HFFc6 (cell line): ENCODE measurements around the gene CRYBG1. TPM values are rescaled to one million over a fixed set of nuclear protein-coding genes. Genes with fewer than 3 reads are reported as not detected.

ENCODE experiments used
- DNase-seq: peaks from one replicate; pipeline ENCODE4 v3.0.0-alpha.2; 2018
- H3K27ac Mint-ChIP-seq: 2 replicates; pipeline ENCODE4 v1.8.0; 2020; ENCODE audit warnings: mild to moderate bottlenecking, mixed read lengths
- H3K27me3 Mint-ChIP-seq: 2 replicates; pipeline ENCODE4 v1.8.0; 2021; ENCODE audit warnings: mild to moderate bottlenecking, moderate library complexity, mixed read lengths; ENCODE audit not compliant: insufficient read depth
- H3K36me3 Mint-ChIP-seq: 2 replicates; pipeline ENCODE4 v1.8.0; 2021; ENCODE audit warnings: low read depth, mixed read lengths
- H3K4me1 Mint-ChIP-seq: 2 replicates; pipeline ENCODE4 v1.8.0; 2020; ENCODE audit warnings: low read depth, mixed read lengths
- H3K4me3 Mint-ChIP-seq: 2 replicates; pipeline ENCODE4 v1.8.0; 2020; ENCODE audit warnings: mild to moderate bottlenecking, moderate library complexity, mixed read lengths
- H3K9me3 Mint-ChIP-seq: 2 replicates; pipeline ENCODE4 v1.8.0; 2020; ENCODE audit warnings: mild to moderate bottlenecking, mixed read lengths
- long read RNA-seq: library from polyadenylated mRNA; unstranded; transcript quantifications from one replicate; pipeline ENCODE4 v2.0.0, GENCODE V29; 2019
- total RNA-seq, 6 experiments: library from RNA; stranded (reverse); fragmentation: NEBNext Ultra II Directional; extraction: Animal tissue kit (Norgen Biotek cat#: 25700); gene quantifications; 2 replicates in 1 of 6; 3 replicates in 5 of 6; pipeline ENCODE4 v1.2.3, GENCODE V29; 2021
- TF ChIP-seq, protein P1 (sequence below): fragments of 200-600 bp; sonication (generic); IDR thresholded peaks from 2 replicates; pipeline ENCODE4 v1.5.0; 2021; ENCODE audit warnings: antibody characterized with exemption, mild to moderate bottlenecking

Gene CRYBG1, protein sequence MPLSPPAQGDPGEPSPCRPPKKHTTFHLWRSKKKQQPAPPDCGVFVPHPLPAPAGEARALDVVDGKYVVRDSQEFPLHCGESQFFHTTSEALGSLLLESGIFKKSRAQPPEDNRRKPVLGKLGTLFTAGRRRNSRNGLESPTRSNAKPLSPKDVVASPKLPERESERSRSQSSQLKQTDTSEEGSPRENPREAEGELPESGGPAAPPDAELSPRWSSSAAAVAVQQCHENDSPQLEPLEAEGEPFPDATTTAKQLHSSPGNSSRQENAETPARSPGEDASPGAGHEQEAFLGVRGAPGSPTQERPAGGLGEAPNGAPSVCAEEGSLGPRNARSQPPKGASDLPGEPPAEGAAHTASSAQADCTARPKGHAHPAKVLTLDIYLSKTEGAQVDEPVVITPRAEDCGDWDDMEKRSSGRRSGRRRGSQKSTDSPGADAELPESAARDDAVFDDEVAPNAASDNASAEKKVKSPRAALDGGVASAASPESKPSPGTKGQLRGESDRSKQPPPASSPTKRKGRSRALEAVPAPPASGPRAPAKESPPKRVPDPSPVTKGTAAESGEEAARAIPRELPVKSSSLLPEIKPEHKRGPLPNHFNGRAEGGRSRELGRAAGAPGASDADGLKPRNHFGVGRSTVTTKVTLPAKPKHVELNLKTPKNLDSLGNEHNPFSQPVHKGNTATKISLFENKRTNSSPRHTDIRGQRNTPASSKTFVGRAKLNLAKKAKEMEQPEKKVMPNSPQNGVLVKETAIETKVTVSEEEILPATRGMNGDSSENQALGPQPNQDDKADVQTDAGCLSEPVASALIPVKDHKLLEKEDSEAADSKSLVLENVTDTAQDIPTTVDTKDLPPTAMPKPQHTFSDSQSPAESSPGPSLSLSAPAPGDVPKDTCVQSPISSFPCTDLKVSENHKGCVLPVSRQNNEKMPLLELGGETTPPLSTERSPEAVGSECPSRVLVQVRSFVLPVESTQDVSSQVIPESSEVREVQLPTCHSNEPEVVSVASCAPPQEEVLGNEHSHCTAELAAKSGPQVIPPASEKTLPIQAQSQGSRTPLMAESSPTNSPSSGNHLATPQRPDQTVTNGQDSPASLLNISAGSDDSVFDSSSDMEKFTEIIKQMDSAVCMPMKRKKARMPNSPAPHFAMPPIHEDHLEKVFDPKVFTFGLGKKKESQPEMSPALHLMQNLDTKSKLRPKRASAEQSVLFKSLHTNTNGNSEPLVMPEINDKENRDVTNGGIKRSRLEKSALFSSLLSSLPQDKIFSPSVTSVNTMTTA (N-terminal part only)
- 10 to 100 TPM in 2 of 6 experiments, 1 to 10 TPM in 4; 8.2 to 10.9 (median 9.8) TPM for total RNA-seq
- long read RNA-seq, partial matches to known transcripts = 6 of 6 reads
- long read RNA-seq, other reads (novel, unspliced or antisense) = 0 of 6 reads

DNA sequence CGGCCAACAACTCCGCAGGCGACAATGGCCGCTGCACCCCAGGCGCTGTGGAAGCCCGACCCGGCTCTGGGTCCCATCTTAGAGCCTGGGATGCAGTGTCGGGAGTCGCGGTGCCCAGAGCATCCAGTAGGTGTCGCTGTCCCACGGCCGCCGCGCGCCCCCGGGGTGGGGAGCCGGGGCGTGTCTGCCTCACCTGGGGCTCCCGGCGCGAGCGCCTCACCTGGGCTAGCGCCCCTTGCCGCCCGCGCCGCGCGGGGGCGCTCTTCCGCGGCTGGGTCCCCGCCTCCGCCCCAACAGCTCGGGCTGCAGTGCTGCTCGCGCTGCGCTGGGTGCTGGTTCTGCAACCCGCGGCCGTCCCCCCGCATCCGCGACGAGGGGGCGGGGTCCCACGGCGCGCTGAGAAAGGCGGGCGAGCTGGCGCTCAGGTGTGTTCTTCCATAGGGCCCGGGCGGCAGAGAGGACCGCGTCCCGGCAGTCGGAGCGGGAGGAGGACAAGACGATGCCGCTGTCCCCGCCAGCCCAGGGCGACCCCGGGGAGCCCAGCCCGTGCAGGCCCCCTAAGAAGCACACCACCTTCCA lies at the start of gene CRYBG1:
Gene CRYBG1, plus strand, starts transcription at position 308 of the 579 bp plus-strand sequence. Its CDS starts 192 bp downstream, at position 500.
- H3K4me1 Mint-ChIP-seq = peaks cover 12% of the 10 kb centered on the region
- DNase-seq = no peak
- TF ChIP-seq, protein P1, sequence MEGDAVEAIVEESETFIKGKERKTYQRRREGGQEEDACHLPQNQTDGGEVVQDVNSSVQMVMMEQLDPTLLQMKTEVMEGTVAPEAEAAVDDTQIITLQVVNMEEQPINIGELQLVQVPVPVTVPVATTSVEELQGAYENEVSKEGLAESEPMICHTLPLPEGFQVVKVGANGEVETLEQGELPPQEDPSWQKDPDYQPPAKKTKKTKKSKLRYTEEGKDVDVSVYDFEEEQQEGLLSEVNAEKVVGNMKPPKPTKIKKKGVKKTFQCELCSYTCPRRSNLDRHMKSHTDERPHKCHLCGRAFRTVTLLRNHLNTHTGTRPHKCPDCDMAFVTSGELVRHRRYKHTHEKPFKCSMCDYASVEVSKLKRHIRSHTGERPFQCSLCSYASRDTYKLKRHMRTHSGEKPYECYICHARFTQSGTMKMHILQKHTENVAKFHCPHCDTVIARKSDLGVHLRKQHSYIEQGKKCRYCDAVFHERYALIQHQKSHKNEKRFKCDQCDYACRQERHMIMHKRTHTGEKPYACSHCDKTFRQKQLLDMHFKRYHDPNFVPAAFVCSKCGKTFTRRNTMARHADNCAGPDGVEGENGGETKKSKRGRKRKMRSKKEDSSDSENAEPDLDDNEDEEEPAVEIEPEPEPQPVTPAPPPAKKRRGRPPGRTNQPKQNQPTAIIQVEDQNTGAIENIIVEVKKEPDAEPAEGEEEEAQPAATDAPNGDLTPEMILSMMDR = peak; percentile 97
- H3K4me3 Mint-ChIP-seq = peak within 1 kb of the TSS; percentile 58; the same call in 1 of the 2 replicates
- no peaks in the 10 kb centered on the region for H3K36me3 Mint-ChIP-seq
- peaks cover 34% of the 10 kb centered on the region for H3K27me3 Mint-ChIP-seq
- no peaks in the 10 kb centered on the region for H3K9me3 Mint-ChIP-seq
- H3K27ac Mint-ChIP-seq = no peak within 1 kb of the TSS

DNA sequence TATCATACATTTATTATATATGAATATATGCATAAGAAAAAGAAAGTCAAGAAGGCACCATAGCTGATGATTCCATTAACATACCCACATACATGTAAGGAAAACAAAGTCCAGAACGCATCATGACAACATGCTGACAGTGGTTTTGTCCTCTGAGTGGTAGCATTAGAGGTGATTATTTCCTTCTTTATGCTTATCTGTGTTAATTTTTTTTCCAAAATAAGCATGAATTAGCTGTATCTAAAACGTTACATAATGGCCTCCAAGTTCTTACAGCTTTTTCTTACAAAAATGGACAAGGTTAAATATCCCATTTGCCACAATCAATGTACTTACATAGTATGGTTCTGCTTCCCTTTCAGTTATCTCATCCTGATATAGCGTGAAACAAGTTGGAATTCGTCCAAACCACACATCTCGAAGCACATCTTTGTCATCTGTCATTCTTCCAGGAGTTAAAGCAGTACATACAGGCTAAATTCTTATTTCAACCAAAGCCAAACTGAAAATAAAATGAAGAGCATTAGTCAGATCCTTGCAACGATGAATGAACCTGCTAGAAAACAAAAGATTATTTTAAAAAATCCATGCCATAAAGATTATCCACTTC lies 44.6 kb upstream of the CRYBG1 start:
- H3K27me3 Mint-ChIP-seq = no peaks in the 10 kb centered on the region
- TF ChIP-seq, protein P1 = no peak

DNA sequence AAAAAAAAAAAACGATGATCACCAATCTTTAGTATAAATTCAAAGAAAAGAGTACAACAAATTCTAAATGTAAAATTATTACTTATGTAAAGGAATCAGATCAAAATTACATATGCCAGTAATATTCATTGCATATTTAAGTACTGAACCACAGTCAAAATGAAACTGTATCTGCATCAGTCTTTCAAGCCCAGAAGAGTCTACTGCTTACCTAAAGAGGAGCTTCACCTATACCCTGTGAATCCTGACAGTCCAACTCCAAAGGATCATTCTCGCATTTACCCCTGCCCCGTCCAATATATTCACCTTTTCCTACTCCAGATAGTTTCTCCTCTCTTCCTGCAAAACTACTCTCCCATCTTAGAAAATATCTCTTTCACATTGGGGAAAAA lies 44.1 kb upstream of the CRYBG1 start:
- Mint-ChIP-seq H3K4me3 (no peak overlapping the region), H3K36me3 (peaks cover 12% of the 10 kb centered on the region), H3K27me3 (no peaks in the 10 kb centered on the region), H3K27ac (no peak overlapping the region), H3K4me1 (peaks cover 33% of the 10 kb centered on the region), H3K9me3 (no peaks in the 10 kb centered on the region)
- DNase-seq = no peak
- TF ChIP-seq, protein P1 = no peak

More for the DNA sequence above, 44.6 kb upstream of the CRYBG1 start:
- Mint-ChIP-seq H3K9me3 (no peaks in the 10 kb centered on the region), H3K4me3 (no peak overlapping the region), H3K4me1 (peaks cover 38% of the 10 kb centered on the region), H3K36me3 (peaks cover 17% of the 10 kb centered on the region), H3K27ac (no peak overlapping the region)
- no peak for DNase-seq

DNA sequence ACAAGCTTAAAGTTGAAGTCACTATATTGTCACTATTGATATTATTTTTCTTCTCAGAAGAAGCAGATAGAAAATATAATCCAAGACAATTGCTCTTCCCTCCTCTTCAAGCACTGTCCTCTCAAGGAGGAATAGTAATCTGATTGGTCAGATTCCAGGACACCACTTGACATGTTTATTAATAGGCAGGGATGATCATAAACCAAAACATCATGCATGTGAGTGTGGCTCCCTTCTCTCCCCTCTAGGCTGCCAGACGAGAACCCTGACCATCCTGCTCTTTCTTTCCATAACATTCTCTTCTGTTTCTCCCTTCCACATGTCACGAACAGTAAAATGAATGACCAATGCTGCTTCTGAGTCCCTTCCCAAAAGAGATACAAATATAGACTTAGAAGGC lies 42.5 kb upstream of the CRYBG1 start:
- no peaks in the 10 kb centered on the region for H3K9me3 Mint-ChIP-seq
- no peaks in the 10 kb centered on the region for H3K27me3 Mint-ChIP-seq
- peaks cover 27% of the 10 kb centered on the region for H3K4me1 Mint-ChIP-seq
- H3K27ac Mint-ChIP-seq = no peak overlapping the region
- no peak for DNase-seq
- H3K36me3 Mint-ChIP-seq = peaks cover 4% of the 10 kb centered on the region
- TF ChIP-seq, protein P1 = no peak
- no peak overlapping the region for H3K4me3 Mint-ChIP-seq
